ENCODE results near the gene RAI1.

RAI1 gene

GRCh38 chr17:17830740-17831207 is 149.5 kb downstream of the RAI1 start:
- H3K4me3 ChIP-seq (ENCODE audit: low read length) = no peak overlapping the region
- TF ChIP-seq ZNF274 (IDR thresholded peaks at IDR 0.05; ENCODE audit: low read depth, low read length) = no peak

DNA sequence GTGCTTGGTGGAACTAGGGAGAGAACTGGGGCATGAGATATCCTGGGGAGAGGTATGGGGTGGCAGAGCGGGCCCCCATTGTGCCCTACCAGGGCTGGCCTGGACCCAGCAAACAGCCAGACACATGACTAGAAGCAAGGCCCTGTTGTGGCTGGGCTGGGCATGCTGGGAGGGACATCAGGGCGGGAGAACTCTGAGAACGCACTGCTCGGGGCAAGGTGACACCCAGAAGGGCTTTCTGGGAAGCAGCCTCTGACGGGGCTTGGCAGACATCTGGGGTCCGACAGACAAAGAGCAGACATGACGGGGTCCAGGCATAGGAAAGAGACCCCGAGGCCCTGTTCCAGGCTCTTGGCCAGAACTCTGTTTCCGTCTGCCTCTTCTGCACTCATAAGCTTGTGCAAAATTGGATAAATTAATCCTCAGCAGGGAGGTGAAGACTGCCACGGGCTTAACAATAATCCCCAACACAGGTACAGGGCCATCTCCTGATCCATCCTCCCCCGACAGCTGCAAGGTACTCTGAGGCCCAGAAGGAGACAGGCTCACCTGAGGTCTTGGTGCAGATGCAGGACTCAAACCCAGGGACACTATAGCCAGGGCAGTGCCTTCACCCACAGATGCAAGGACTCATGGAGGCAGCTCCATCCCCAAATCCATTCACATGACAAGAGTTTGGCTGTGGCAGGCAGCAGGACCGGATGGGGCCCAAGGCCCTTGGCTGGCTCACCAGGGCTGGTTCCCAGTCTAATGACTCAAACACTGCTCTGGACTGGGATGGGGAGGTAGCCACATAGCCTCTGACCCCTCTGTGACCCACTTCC is 150.2 kb downstream of the RAI1 start:
- H3K4me3 ChIP-seq (ENCODE audit: low read length) = no peak overlapping the region
- TF ChIP-seq ZNF274 (IDR thresholded peaks at IDR 0.05; ENCODE audit: low read depth, low read length) = no peak

DNA sequence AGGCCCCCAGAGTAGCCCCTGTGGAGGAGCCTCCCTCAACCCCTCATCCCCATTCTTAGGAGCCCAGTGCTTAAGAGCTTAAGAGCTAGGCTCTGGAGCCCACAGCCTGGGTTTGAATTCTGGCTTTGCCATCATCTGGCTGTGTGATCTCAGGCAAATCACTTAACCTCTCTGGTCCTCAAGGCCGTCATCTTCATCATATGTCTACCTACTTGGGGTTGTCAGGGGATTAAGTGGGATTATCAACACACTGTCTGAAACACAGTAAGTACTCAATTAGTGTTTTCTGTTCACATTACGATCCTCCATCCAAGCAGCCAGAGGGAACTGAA is 150.7 kb downstream of the RAI1 start:
- TF ChIP-seq ZNF274 (IDR thresholded peaks at IDR 0.05; ENCODE audit: low read depth, low read length) = no peak
- H3K4me3 ChIP-seq (ENCODE audit: low read length) = no peak overlapping the region

DNA sequence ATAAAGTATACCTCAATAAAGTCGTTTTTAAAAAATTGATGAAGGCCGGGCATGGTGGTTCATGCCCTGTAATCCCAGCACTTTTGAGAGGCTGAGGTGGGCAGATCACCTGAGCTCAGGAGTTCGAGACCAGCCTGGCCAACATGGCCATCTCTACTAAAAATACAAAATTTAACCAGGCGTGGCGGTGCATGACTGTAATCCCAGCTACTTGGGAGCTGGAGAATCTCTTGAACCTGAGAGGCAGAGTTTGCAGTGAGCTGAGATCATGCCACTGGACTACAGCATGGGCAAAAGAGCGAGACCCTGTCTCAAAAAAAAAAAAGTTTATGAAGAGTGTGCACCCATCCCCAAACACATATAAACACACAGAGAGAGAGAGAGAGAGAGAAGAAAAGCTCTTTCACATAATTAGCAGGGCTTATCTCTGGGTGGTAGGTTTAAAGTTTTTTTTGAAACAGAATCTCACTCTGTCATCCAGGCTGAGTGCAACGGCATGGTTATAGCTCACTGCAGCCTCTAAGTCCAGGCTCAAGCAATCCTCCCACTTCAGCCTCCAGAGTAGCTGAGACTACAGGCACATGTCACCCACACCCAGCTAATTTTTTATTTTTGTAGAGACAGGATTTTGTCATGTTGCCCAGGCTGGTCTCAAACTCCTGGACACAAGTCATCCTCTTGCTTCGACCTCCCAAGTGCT is 152.6 kb downstream of the RAI1 start:
- TF ChIP-seq ZNF274 (IDR thresholded peaks at IDR 0.05; ENCODE audit: low read depth, low read length) = no peak
- H3K4me3 ChIP-seq (ENCODE audit: low read length) = no peak overlapping the region

GRCh38 chr17:17834974-17835373 is 153.7 kb downstream of the RAI1 start:
- no peak overlapping the region for H3K4me3 ChIP-seq (ENCODE audit: low read length)

DNA sequence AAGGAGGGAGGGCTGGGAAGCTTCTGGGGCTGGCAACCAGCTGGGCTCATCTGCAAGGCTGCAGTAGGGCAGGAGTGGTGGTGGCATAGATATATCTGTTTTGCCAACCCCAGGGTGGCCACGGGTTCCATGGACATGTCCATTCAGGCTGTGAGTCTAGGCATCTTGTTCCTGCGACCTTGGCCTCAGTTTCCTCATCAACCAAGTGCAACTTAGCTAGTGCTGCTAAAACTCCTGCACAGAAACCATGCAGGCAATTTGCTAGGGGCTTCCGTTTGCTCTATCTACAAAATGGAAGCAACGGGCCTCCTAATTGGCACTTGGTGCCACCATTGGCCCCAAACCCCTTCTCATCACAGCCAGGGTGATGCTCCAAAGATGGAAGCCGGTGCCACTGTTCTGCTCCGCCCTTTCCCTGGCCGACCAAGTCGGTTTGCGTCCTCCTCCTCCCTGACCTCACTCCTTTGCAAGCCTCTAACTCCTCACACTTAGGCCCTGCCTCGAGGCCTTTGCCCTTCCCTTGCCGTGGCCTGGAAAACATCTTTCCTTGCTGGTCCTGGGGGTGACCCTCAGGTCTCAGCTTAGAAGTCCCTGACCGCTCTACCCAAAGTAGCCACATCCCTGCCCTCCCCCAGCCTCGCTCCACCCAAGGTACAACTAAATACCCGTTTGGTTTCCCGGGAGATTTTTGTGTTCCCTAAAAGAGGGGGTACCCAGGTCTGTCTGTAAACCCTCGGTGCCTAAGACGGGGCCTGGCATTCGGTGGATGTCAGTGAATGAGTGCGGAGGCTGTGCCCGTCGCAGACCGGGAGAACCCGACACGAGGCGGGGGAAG is 154.4 kb downstream of the RAI1 start:
- no peak overlapping the region; the same call in 1 of the 2 replicates for H3K4me3 ChIP-seq (ENCODE audit: low read length)
- TF ChIP-seq ZNF274 (IDR thresholded peaks at IDR 0.05; ENCODE audit: low read depth, low read length) = no peak

More at GRCh38 chr17:17834974-17835373, 153.7 kb downstream of the RAI1 start:
- no peak for TF ChIP-seq ZNF274 (IDR thresholded peaks at IDR 0.05; ENCODE audit: low read depth, low read length)

DNA sequence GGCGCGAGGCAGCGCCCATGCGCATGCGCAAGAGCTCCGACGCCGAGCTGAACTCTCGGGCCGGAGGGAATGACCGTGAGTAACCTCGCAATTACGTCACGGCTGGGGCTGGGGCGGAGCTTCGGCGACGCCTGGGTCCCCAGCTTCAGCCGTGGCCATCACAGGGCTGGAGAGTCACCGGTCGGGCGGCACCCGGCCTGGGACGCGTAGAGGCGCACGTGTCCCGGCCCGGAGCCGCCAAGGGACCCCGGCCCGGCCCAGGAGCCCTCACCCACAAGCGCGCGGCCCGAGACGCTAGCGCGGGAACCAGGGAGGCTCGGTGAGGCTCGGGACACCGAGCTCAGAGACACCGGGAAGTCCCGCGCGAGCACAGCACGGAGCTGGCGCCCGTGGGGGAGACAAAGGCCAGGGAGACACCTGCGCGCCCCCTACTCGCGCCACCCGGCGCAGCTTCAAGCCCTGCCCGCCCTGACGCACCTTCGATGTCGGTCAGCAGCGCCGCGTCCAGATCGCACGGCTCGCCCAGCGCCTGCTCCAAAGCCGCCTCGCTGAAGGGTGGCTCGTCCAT is 155.1 kb downstream of the RAI1 start:
- peak overlapping the region; percentile 71 for H3K4me3 ChIP-seq (ENCODE audit: low read length)
- TF ChIP-seq ZNF274 (IDR thresholded peaks at IDR 0.05; ENCODE audit: low read depth, low read length) = no peak

- TF ChIP-seq ZNF274 (IDR thresholded peaks at IDR 0.05; ENCODE audit: low read depth, low read length) = no peak
- peak within 1 kb of the TSS; percentile 71 for H3K4me3 ChIP-seq (ENCODE audit: low read length)
These were observed 155.6 kb downstream of the RAI1 start, which contains the start of gene SREBF1 for GRCh38 chr17:17836818-17837379. Gene SREBF1, minus strand, starts transcription at chr17:17836986. Its CDS starts 169 bp downstream, at chr17:17836817.

DNA sequence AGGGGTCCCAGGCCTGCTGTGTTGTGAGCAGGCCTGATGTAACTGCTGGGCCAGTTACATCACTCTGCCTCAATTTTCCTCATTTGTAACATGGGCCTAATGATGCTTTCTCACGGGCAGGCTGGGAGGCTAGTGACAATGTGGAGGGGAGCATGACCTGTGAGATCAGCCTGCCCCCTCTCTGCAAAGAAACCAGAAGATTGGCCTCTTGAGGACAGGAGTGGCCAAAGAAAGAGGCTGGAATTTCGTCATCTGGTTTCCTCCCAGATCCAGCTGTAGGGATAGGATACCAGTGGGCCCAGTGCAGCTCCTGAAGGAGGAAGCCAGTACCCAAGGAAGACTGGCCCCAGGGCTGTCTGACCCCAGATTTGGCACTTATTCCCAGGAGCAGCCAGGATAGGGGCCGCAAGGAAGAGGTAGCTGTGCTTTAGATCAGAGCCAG is 156.1 kb downstream of the RAI1 start:
- no peak for TF ChIP-seq ZNF274 (IDR thresholded peaks at IDR 0.05; ENCODE audit: low read depth, low read length)
- H3K4me3 ChIP-seq (ENCODE audit: low read length) = no peak overlapping the region

GRCh38 chr17:17837966-17838962 is 157.0 kb downstream of the RAI1 start:
- no peak for TF ChIP-seq ZNF274 (IDR thresholded peaks at IDR 0.05; ENCODE audit: low read depth, low read length)
- H3K4me3 ChIP-seq (ENCODE audit: low read length) = no peak overlapping the region

DNA sequence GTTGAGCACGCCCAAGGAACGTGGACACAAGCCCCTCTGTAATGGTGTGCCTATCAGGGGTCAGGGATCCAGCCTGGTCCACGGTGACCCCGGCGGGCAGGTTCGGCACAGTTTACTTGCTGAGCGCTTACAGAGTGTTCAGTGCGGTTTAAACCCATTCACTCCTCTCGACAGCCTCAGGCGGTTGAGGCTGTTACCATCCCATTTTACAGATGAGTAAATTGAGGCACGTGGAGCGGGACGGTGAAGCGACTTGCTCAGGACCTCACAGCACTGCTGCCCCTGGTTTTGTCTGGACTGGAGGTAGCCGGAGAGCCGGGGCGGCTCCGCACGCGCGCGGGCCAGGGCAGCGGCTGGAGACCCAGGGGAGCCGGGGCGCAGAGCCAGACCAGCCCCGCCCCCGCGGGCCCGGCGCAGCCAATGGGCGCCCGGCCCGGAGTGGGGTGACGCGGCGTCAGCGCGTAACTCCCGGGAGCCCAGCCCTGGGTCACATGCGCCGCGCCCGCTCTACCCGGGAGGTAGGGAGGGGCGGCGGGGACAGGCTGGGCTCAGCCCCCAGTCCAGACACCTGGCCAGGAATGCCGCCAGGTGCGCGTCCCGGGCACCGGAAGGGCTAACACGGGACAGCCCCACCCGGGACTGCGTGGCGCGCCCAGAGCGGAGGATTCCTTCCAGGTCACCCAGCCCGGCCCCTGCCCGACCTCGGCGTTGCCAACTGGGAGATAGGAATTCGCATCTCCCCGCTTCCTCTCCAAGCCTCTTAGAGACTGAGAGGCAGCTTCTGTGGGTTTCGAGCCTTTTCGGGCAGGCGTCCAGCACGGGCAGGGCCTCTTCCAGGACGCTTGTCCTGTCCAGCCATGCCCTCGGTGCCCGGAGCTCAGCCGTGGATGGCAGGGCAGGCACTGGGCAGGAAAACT is 158.8 kb downstream of the RAI1 start:
- TF ChIP-seq ZNF274 (IDR thresholded peaks at IDR 0.05; ENCODE audit: low read depth, low read length) = no peak

More for the DNA sequence above, 158.8 kb downstream of the RAI1 start:
- peak overlapping the region; percentile 36; the same call in 1 of the 2 replicates for H3K4me3 ChIP-seq (ENCODE audit: low read length)

All from GM08714 (cell line).